ENCODE measurements around the gene EPAS1.

Gene EPAS1

DNA sequence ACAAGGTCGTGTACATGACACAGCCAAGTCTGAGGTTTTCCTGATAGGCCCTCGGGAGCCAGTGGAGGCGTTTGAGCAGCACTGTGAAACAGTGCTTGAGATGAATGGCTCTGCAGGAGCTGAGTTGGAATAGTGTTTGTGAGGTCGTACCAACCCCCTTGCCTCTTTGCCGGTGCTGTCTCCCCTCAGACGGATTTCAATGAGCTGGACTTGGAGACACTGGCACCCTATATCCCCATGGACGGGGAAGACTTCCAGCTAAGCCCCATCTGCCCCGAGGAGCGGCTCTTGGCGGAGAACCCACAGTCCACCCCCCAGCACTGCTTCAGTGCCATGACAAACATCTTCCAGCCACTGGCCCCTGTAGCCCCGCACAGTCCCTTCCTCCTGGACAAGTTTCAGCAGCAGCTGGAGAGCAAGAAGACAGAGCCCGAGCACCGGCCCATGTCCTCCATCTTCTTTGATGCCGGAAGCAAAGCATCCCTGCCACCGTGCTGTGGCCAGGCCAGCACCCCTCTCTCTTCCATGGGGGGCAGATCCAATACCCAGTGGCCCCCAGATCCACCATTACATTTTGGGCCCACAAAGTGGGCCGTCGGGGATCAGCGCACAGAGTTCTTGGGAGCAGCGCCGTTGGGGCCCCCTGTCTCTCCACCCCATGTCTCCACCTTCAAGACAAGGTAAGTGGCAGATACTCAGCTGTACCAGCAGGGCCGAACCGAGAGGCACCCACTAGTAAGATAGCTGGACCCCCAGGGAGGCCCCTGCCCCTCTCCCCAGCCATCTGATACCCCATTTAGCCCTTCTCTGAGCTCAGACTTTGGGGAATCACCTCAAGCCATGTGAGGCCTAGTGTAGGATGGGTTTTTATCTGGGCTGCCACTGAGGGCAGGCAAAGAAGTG lies 83.1 kb downstream of the EPAS1 start:
- in situ Hi-C loops (cut with MboI; ENCODE audit: low sequenced_read_pairs, unreplicated experiment) = loop anchor here (25.0 kb wide), 1 partner anchor 743 kb away; no protein-coding TSS in a partner anchor
- TF ChIP-seq, protein P1, sequence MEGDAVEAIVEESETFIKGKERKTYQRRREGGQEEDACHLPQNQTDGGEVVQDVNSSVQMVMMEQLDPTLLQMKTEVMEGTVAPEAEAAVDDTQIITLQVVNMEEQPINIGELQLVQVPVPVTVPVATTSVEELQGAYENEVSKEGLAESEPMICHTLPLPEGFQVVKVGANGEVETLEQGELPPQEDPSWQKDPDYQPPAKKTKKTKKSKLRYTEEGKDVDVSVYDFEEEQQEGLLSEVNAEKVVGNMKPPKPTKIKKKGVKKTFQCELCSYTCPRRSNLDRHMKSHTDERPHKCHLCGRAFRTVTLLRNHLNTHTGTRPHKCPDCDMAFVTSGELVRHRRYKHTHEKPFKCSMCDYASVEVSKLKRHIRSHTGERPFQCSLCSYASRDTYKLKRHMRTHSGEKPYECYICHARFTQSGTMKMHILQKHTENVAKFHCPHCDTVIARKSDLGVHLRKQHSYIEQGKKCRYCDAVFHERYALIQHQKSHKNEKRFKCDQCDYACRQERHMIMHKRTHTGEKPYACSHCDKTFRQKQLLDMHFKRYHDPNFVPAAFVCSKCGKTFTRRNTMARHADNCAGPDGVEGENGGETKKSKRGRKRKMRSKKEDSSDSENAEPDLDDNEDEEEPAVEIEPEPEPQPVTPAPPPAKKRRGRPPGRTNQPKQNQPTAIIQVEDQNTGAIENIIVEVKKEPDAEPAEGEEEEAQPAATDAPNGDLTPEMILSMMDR (IDR thresholded peaks at IDR 0.05; ENCODE audit: borderline replicate concordance, control extremely low read depth, extremely low read depth, insufficient read depth, missing control alignments) = no peak
- no peak for DNase-seq (ENCODE audit: low spot score)

DNA sequence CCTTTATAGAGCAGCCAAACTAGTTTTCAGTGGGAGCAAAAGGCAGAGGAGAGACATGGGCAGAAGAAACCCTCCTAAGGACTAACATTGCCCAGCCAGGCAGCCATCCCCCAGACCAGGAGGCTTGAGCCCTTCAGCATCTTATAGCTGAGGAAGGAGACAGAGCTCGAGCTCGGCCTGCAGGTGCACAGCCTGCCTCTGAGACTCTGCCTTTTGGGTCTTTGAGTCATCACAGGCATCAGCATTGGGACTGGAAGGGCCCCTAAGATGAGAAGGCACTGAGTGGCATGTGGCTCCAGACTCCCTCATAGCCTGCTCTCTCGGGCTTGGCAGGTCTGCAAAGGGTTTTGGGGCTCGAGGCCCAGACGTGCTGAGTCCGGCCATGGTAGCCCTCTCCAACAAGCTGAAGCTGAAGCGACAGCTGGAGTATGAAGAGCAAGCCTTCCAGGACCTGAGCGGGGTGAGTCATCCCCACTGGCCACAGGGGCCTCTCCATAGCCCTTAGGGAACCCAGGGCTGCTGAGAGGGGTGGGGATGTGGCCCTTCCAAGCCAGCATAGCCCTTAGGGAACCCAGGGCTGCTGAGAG lies 84.1 kb downstream of the EPAS1 start:
- TF ChIP-seq, protein P1 (IDR thresholded peaks at IDR 0.05; ENCODE audit: borderline replicate concordance, control extremely low read depth, extremely low read depth, insufficient read depth, missing control alignments) = no peak
- in situ Hi-C loops (cut with MboI; ENCODE audit: low sequenced_read_pairs, unreplicated experiment) = loop anchor here (25.0 kb wide), 1 partner anchor 744 kb away; no protein-coding TSS in a partner anchor
- DNase-seq (ENCODE audit: low spot score) = no peak

DNA sequence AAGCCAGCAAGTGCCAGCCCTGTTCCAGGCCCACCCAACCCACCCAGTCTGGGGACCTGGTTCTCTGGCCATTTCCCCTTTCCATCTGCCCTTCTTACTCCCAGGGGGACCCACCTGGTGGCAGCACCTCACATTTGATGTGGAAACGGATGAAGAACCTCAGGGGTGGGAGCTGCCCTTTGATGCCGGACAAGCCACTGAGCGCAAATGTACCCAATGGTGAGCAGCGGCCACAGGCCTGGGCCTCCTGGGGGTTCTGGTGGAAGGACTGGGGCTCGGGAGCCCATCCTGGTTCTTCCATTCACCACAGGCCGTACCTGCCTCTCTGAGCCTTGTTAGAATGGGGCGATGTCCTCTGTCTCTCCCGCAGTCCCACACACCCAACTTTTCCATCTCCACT lies 84.7 kb downstream of the EPAS1 start:
- in situ Hi-C loops (cut with MboI; ENCODE audit: low sequenced_read_pairs, unreplicated experiment) = loop anchor here (25.0 kb wide), 1 partner anchor 745 kb away; no protein-coding TSS in a partner anchor
- TF ChIP-seq, protein P1 (IDR thresholded peaks at IDR 0.05; ENCODE audit: borderline replicate concordance, control extremely low read depth, extremely low read depth, insufficient read depth, missing control alignments) = no peak
- DNase-seq (ENCODE audit: low spot score) = no peak

DNA sequence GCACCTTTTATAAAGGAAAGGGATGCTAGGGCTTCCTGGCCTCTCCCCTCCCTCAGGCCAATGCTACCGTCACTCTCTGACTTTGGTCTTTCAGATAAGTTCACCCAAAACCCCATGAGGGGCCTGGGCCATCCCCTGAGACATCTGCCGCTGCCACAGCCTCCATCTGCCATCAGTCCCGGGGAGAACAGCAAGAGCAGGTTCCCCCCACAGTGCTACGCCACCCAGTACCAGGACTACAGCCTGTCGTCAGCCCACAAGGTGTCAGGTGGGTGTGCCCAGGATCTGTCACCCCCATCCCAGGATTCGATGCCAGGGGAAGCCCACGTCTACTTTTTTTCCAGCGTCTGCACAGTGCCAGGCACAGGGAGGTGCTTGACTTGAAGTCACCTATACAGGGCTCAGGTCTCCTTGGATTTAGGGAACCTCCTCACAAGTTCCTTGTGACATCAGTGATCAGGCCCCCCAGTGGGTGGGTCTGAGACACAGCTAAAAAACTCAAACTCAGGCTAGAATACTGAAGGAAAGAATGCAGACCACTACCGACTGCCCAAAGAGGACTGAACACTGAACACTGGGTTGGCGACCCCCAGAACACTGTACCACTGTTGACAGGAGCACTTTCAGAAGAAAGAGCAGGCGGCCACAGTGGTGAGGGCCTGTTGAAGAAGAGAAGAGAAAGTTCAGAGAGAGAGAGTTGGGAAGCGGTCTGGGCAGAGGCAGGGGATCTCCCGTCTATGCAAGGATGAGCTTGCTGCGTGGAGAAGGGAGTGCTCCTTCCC lies 85.3 kb downstream of the EPAS1 start:
- TF ChIP-seq, protein P1 (IDR thresholded peaks at IDR 0.05; ENCODE audit: borderline replicate concordance, control extremely low read depth, extremely low read depth, insufficient read depth, missing control alignments) = no peak
- no peak for DNase-seq (ENCODE audit: low spot score)
- in situ Hi-C loops (cut with MboI; ENCODE audit: low sequenced_read_pairs, unreplicated experiment) = loop anchor here (25.0 kb wide), 1 partner anchor 745 kb away; no protein-coding TSS in a partner anchor

DNA sequence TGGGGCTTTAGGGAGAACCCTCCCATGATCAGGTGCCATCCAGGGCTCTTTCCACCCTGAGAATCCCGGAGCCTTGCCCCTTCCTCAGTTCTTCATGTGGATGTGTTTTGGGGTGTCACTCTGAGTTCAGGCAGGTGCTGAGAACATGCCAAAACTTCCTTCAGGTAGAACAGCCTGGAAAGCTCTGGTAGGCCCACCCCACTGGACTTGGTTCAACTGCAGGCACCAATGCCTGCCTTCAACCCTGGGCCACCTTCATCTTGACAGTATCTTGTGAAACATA lies 85.8 kb downstream of the EPAS1 start:
- no peak for DNase-seq (ENCODE audit: low spot score)
- in situ Hi-C loops (cut with MboI; ENCODE audit: low sequenced_read_pairs, unreplicated experiment) = loop anchor here (25.0 kb wide), 1 partner anchor 746 kb away; no protein-coding TSS in a partner anchor
- TF ChIP-seq, protein P1 (IDR thresholded peaks at IDR 0.05; ENCODE audit: borderline replicate concordance, control extremely low read depth, extremely low read depth, insufficient read depth, missing control alignments) = no peak

DNA sequence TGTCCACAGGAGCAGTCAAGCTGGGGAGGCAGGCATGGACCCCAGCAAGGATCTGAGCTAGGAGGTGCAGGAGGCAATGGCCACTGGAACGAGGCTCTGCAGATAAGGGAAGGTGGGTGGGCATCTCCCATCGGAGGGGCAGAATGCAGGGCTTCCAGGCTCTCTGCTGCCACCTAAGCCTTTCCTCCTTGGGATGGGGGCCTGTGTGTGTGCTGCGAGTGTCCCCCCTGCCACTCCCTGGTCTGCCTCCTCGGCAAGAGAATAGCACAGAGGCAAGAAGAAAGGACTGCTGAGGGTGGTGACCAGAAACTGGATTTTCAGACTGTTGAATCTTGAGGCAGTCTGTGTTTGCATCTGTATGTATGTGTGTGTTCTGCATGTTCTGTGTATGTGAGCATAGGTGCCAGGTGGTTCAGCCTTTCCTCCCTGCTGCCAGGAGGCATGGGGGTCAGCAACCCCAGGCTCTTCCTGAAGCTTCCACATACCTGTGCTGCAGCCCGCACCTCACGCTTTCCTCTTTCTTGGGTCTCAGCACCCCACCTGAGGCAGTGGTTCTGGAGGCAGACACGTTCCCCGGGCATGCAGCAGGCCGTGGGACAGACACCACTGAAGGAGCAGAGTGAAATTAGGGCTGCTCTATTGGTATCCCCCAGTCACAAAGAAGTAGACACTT lies 86.7 kb downstream of the EPAS1 start:
- TF ChIP-seq, protein P1 (IDR thresholded peaks at IDR 0.05; ENCODE audit: borderline replicate concordance, control extremely low read depth, extremely low read depth, insufficient read depth, missing control alignments) = no peak
- no peak for DNase-seq (ENCODE audit: low spot score)
- in situ Hi-C loops (cut with MboI; ENCODE audit: low sequenced_read_pairs, unreplicated experiment) = loop anchor here (25.0 kb wide), 1 partner anchor 747 kb away; no protein-coding TSS in a partner anchor

Measured in GM13976 (cell line).